HT-29 (cell line): ENCODE data around the gene PPP3R1. TPM values are rescaled to one million over a fixed set of nuclear protein-coding genes. Genes with fewer than 3 reads are reported as not detected.

Source experiments
- DNase-seq: peaks from one replicate; pipeline ENCODE4 v3.0.0-alpha.2; 2015; ENCODE audit warnings: low spot score
- total RNA-seq: library from RNA; depleted of rRNA; stranded (reverse); fragments of >200 nt; shearing (Covaris generic); gene quantifications from 2 replicates; pipeline ENCODE4 v1.2.3, GENCODE V29; 2014

The PPP3R1 gene
- total RNA-seq, 1 experiment from 2014 or later = 8.9 TPM

GRCh38 chr2:68234405-68234804 is 17.9 kb downstream of the PPP3R1 start:
- no peak for DNase-seq

GRCh38 chr2:68231061-68231372 is 21.3 kb downstream of the PPP3R1 start:
- DNase-seq = no peak

- no peak for DNase-seq
These were observed 21.9 kb downstream of the PPP3R1 start for GRCh38 chr2:68230241-68231060.

- no peak for DNase-seq
These were observed 25.5 kb downstream of the PPP3R1 start for GRCh38 chr2:68226794-68227193.

GRCh38 chr2:68225119-68225632 is 27.2 kb downstream of the PPP3R1 start:
- DNase-seq = peak; percentile 53

- DNase-seq = no peak
These were observed 28.9 kb downstream of the PPP3R1 start for GRCh38 chr2:68223419-68223818.

GRCh38 chr2:68222287-68222686 is 30.0 kb downstream of the PPP3R1 start:
- DNase-seq = no peak

- no peak for DNase-seq
These were observed 33.9 kb downstream of the PPP3R1 start for GRCh38 chr2:68218343-68218901.

- DNase-seq = no peak
These were observed 34.6 kb downstream of the PPP3R1 start for GRCh38 chr2:68217729-68218128.

- no peak for DNase-seq
These were observed 35.6 kb downstream of the PPP3R1 start for GRCh38 chr2:68216454-68217310.

- DNase-seq = no peak
These were observed 38.0 kb downstream of the PPP3R1 start for GRCh38 chr2:68214381-68214780.

- DNase-seq = no peak
These were observed 45.5 kb downstream of the PPP3R1 start for GRCh38 chr2:68206793-68207192.

- DNase-seq = no peak
These were observed 48.7 kb downstream of the PPP3R1 start for GRCh38 chr2:68203587-68203986.

- no peak for DNase-seq
These were observed 52.1 kb downstream of the PPP3R1 start for GRCh38 chr2:68200157-68200787.

GRCh38 chr2:68196120-68196716 is 56.1 kb downstream of the PPP3R1 start:
- DNase-seq = peak; percentile 52

- DNase-seq = no peak
These were observed 57.2 kb downstream of the PPP3R1 start for GRCh38 chr2:68195096-68195495.

GRCh38 chr2:68193787-68194372 is 58.5 kb downstream of the PPP3R1 start:
- no peak for DNase-seq

- DNase-seq = no peak
These were observed 59.2 kb downstream of the PPP3R1 start for GRCh38 chr2:68193144-68193543.

GRCh38 chr2:68190991-68191731 is 61.2 kb downstream of the PPP3R1 start:
- DNase-seq = no peak
